IMR-90 (cell line): Measurements from ENCODE around the gene SAA1. TPM values are rescaled to one million over a fixed set of nuclear protein-coding genes. Genes with fewer than 3 reads are reported as not detected.

ENCODE experiments used
- ATAC-seq: fragments of 200-7000 bp; cut with Tn5 transposase; 2 replicates; pipeline ENCODE4 v1.9.1; 2020; ENCODE audit warnings: low read depth, mild to moderate bottlenecking, moderate library complexity
- BruUV-seq: library from RNA; stranded (reverse); fragments of 400-500 nt; replicated peaks from 2 replicates; lab custom pipeline; 2021; lab: Mats Ljungman, UMichigan
- CTCF ChIA-PET: fragments of 300-600 bp; formaldehyde crosslinking; extraction: SDS; loops from one replicate; lab custom pipeline; 2021; ENCODE audit warnings: antibody characterized with exemption; lab: Yijun Ruan, JAX
- POLR2A ChIA-PET: fragments of 300-600 bp; sonication (Branson Sonifier 250); formaldehyde crosslinking; loops from one replicate; lab custom pipeline; 2022; ENCODE audit warnings: antibody characterized with exemption; ENCODE audit not compliant: unreplicated experiment; lab: Charles Lee
- DNase-seq: peaks from one replicate; pipeline ENCODE4 v3.0.0; 2013
- H2AFZ ChIP-seq: replicated peaks from 2 replicates; pipeline ENCODE3; 2013; ENCODE audit warnings: low read length, mild to moderate bottlenecking; ENCODE audit not compliant: poor library complexity
- H2AK5ac ChIP-seq: 2 replicates; pipeline ENCODE4 v1.6.1; 2013; ENCODE audit warnings: low read depth, low read length, inconsistent platforms
- H2AK9ac ChIP-seq: replicated peaks from 2 replicates; pipeline ENCODE3; 2013; ENCODE audit warnings: mild to moderate bottlenecking, low read depth, low read length, moderate library complexity; ENCODE audit not compliant: poor library complexity
- H2BK120ac ChIP-seq: 2 replicates; pipeline ENCODE4 v1.6.1; 2013; ENCODE audit warnings: low read depth, low read length, inconsistent platforms
- H2BK15ac ChIP-seq: 3 replicates; pipeline ENCODE4 v1.6.1; 2013; ENCODE audit warnings: low read depth, low read length, inconsistent platforms
- H2BK20ac ChIP-seq: 2 replicates; pipeline ENCODE4 v1.6.1; 2013; ENCODE audit warnings: low read depth, mild to moderate bottlenecking, inconsistent platforms, low read length, moderate library complexity
- H2BK5ac ChIP-seq: 2 replicates; pipeline ENCODE4 v1.6.1; 2013; ENCODE audit warnings: mild to moderate bottlenecking, low read depth, low read length, inconsistent platforms; ENCODE audit not compliant: poor library complexity, severe bottlenecking
- H3K14ac ChIP-seq: replicated peaks from 2 replicates; pipeline ENCODE4 v1.6.1; 2013; ENCODE audit warnings: low read depth, low read length, inconsistent platforms
- H3K18ac ChIP-seq: 2 replicates; pipeline ENCODE4 v1.6.1; 2013; ENCODE audit warnings: low read depth, low read length, control low read depth
- H3K23ac ChIP-seq: 2 replicates; pipeline ENCODE4 v1.6.1; 2013; ENCODE audit warnings: low read depth, low read length, inconsistent platforms
- H3K27ac ChIP-seq: 2 replicates; pipeline ENCODE4 v1.5.1; 2013; ENCODE audit warnings: mild to moderate bottlenecking, control low read depth, low read length; ENCODE audit not compliant: insufficient read depth
- H3K27me3 ChIP-seq: 2 replicates; pipeline ENCODE4 v1.6.1; 2013; ENCODE audit warnings: low read length; ENCODE audit not compliant: control insufficient read depth, insufficient read depth
- H3K36me3 ChIP-seq: 2 replicates; pipeline ENCODE4 v1.6.1; 2013; ENCODE audit warnings: low read length, mixed read lengths; ENCODE audit not compliant: control insufficient read depth, insufficient read depth
- H3K4ac ChIP-seq: 2 replicates; pipeline ENCODE4 v1.6.1; 2013; ENCODE audit warnings: low read depth, low read length, inconsistent platforms
- H3K4me1 ChIP-seq: 2 replicates; pipeline ENCODE4 v1.6.1; 2013; ENCODE audit warnings: low read length, mixed read lengths; ENCODE audit not compliant: control insufficient read depth, insufficient read depth
- H3K4me2 ChIP-seq: 2 replicates; pipeline ENCODE4 v1.6.1; 2013; ENCODE audit warnings: low read depth, mild to moderate bottlenecking, control low read depth, low read length, moderate library complexity
- H3K4me3 ChIP-seq: 2 replicates; pipeline ENCODE4 v1.5.1; 2013; ENCODE audit warnings: low read depth, mild to moderate bottlenecking, control low read depth, low read length, moderate library complexity; ENCODE audit not compliant: insufficient read depth
- H3K56ac ChIP-seq: 2 replicates; pipeline ENCODE4 v1.6.1; 2013; ENCODE audit warnings: low read length, inconsistent platforms; ENCODE audit not compliant: insufficient read depth; ENCODE audit errors: extremely low read depth
- H3K79me1 ChIP-seq, 2 experiments: 2 replicates each; pipeline ENCODE4 v1.6.1; 2013; ENCODE audit warnings: low read length in 2 of 2, inconsistent platforms in 1 of 2, low read depth in 1 of 2
- H3K9ac ChIP-seq: 2 replicates; pipeline ENCODE4 v1.6.1; 2013; ENCODE audit warnings: low read depth, low read length, control low read depth
- H3K9me1 ChIP-seq: 2 replicates; pipeline ENCODE4 v1.6.1; 2013; ENCODE audit warnings: low read length, inconsistent platforms; ENCODE audit not compliant: insufficient read depth
- H3K9me3 ChIP-seq: 2 replicates; pipeline ENCODE4 v1.6.1; 2013; ENCODE audit warnings: low read length; ENCODE audit not compliant: control insufficient read depth, insufficient read depth
- H4K20me1 ChIP-seq: 2 replicates; pipeline ENCODE4 v1.6.1; 2013; ENCODE audit warnings: low read length, inconsistent platforms; ENCODE audit not compliant: insufficient read depth
- H4K5ac ChIP-seq: 2 replicates; pipeline ENCODE4 v1.6.1; 2013; ENCODE audit warnings: mild to moderate bottlenecking, low read depth, low read length, control low read depth
- H4K8ac ChIP-seq, 2 experiments: 2 replicates each; pipeline ENCODE4 v1.6.1; 2013; ENCODE audit warnings: low read depth in 2 of 2, low read length in 2 of 2, control low read depth in 1 of 2, inconsistent platforms in 1 of 2
- H4K91ac ChIP-seq: 2 replicates; pipeline ENCODE4 v1.6.1; 2013; ENCODE audit warnings: low read depth, low read length, inconsistent platforms; ENCODE audit not compliant: insufficient read depth
- BHLHE40 ChIP-seq: fragments of 150-350 bp; IDR thresholded peaks from 2 replicates; pipeline ENCODE4 v1.6.1; 2016; ENCODE audit warnings: mild to moderate bottlenecking, low read depth, low read length
- CEBPB ChIP-seq: IDR thresholded peaks from 2 replicates; pipeline ENCODE4 v1.6.1; 2012; ENCODE audit warnings: low read depth, low read length, improper control_type of control experiment
- CHD1 ChIP-seq: IDR thresholded peaks from 2 replicates; pipeline ENCODE4 v1.6.1; 2012; ENCODE audit warnings: low read depth, low read length, improper control_type of control experiment
- FOS ChIP-seq: fragments of 150-350 bp; IDR thresholded peaks from 2 replicates; pipeline ENCODE4 v1.6.1; 2016; ENCODE audit warnings: low read depth, low read length
- MAFK ChIP-seq: IDR thresholded peaks from 2 replicates; pipeline ENCODE4 v1.6.1; 2012; ENCODE audit warnings: low read depth, low read length, improper control_type of control experiment
- MAZ ChIP-seq: IDR thresholded peaks from 2 replicates; pipeline ENCODE4 v1.6.1; 2012; ENCODE audit warnings: low read depth, mild to moderate bottlenecking, low read length, improper control_type of control experiment, moderate library complexity, borderline replicate concordance
- MXI1 ChIP-seq: IDR thresholded peaks from 2 replicates; pipeline ENCODE4 v1.6.1; 2012; ENCODE audit warnings: low read depth, mild to moderate bottlenecking, low read length, moderate library complexity, borderline replicate concordance
- NFE2L2 ChIP-seq: fragments of 150-350 bp; IDR thresholded peaks from 2 replicates; pipeline ENCODE4 v1.6.1; 2016; ENCODE audit warnings: low read depth, mild to moderate bottlenecking, low read length
- POLR2A ChIP-seq: IDR thresholded peaks from 2 replicates; pipeline ENCODE4 v1.6.1; 2012; ENCODE audit warnings: mild to moderate bottlenecking, low read depth, low read length
- RAD21 ChIP-seq: IDR thresholded peaks from 2 replicates; pipeline ENCODE4 v1.6.1; 2012; ENCODE audit warnings: low read length, improper control_type of control experiment
- RCOR1 ChIP-seq: IDR thresholded peaks from 2 replicates; pipeline ENCODE4 v1.6.1; 2012; ENCODE audit warnings: mild to moderate bottlenecking, low read length, improper control_type of control experiment; ENCODE audit not compliant: insufficient replicate concordance
- RFX5 ChIP-seq: IDR thresholded peaks from 2 replicates; pipeline ENCODE4 v1.8.0; 2012; ENCODE audit warnings: low read depth, mild to moderate bottlenecking, low read length, moderate library complexity
- SMC3 ChIP-seq: fragments of 150-350 bp; IDR thresholded peaks from 2 replicates; pipeline ENCODE4 v1.6.1; 2016; ENCODE audit warnings: low read depth, mild to moderate bottlenecking, antibody characterized with exemption, low read length, moderate library complexity
- WGBS, 2 experiments: methylation state at CpG; one replicate each; pipeline versions ENCODE4 v1.1.5 to v1.1.7; 2013; ENCODE audit warnings: missing lambda C conversion rate in 2 of 2; ENCODE audit not compliant: insufficient read length in 1 of 2; ENCODE audit errors: extremely low coverage in 2 of 2; 5-methylcytosine and 5-hydroxymethylcytosine counted together
- dilution Hi-C: fragments of 300-500 bp; cut with HindIII; formaldehyde crosslinking; loops from one replicate; pipeline ENCODE4 v1.14.3; 2018; ENCODE audit warnings: low sequenced_read_pairs; ENCODE audit not compliant: unreplicated experiment
- in situ Hi-C: fragments of 300-500 bp; cut with MboI; formaldehyde crosslinking; loops from 3 replicates; pipeline ENCODE4 v1.14.3; 2019; ENCODE audit warnings: low sequenced_read_pairs, inconsistent platforms, mixed read lengths
- intact Hi-C: fragments of 100-400 bp; cut with micrococcal nuclease; formaldehyde crosslinking; loops from 2 replicates; pipeline ENCODE4 v1.10.0; 2022
- polyA plus RNA-seq, 3 experiments: library from polyadenylated mRNA; depleted of rRNA; stranded (reverse); fragments of >200 nt; gene quantifications; 2 replicates each; pipeline ENCODE4 v1.2.3, GENCODE V29; 2012; ENCODE audit warnings: low replicate concordance in 1 of 3
- total RNA-seq: library from RNA; depleted of rRNA; stranded (reverse); fragments of >200 nt; gene quantifications from 2 replicates; pipeline ENCODE4 v1.2.3, GENCODE V29; 2012
- TF ChIP-seq, protein P1 (sequence below): fragments of 150-350 bp; IDR thresholded peaks from 2 replicates; pipeline ENCODE4 v1.6.1; 2017; ENCODE audit warnings: mild to moderate bottlenecking, antibody characterized with exemption, low read length, low read depth
- TF ChIP-seq, protein P2 (sequence below): conservative IDR thresholded peaks from 2 replicates; pipeline ENCODE4 v1.5.1; 2012; ENCODE audit warnings: mild to moderate bottlenecking, low read depth, low read length, improper control_type of control experiment
- TF ChIP-seq, protein P3 (sequence below): fragments of 150-350 bp; IDR thresholded peaks from 2 replicates; pipeline ENCODE4 v1.6.1; 2016; ENCODE audit warnings: low read depth, mild to moderate bottlenecking, low read length, moderate library complexity, borderline replicate concordance

The SAA1 gene
- total and polyA plus RNA-seq, 2 of the 4 experiments (the other 2 are of a cell fraction) = not detected

DNA sequence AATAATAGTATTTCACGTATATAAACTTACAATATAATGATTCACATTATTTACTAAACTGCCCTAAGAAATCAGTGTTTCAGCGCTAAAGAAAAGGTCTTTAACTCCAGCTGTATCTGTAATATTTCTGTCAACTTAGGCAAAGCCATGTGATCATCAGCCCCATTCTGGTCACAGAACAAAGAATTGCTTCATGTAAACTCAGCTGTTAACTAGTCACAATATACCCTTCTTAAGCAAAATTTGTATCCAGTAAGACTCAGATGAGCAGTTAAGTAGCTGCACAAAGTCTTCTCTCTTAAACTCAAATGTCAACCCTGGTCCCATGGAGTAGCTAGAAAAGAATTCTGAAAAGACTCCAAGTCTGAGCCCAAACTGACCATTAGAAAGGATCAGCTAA lies 29.3 kb downstream of the SAA1 start:
- H3K9me1 ChIP-seq = peaks cover 3% of the 10 kb centered on the region; the same call in 1 of the 2 replicates
- H3K9me3 ChIP-seq = no peaks in the 10 kb centered on the region
- H4K20me1 ChIP-seq = no peaks in the 10 kb centered on the region
- in situ Hi-C loops (no loop called here), intact Hi-C loops (no loop called here), dilution Hi-C loops (no loop called here)
- no peak overlapping the region for H3K18ac ChIP-seq
- H4K91ac ChIP-seq = no peak overlapping the region
- H2BK5ac ChIP-seq = no peak overlapping the region
- H2BK20ac ChIP-seq = no peak overlapping the region
- no TSS peak for BruUV-seq
- H2AK5ac ChIP-seq = no peak overlapping the region
- POLR2A ChIA-PET = no interaction called here
- H3K56ac ChIP-seq = no peak overlapping the region
- no peak overlapping the region for H3K4me3 ChIP-seq
- peaks cover 20% of the 10 kb centered on the region for H3K36me3 ChIP-seq
- TF ChIP-seq, protein P1, sequence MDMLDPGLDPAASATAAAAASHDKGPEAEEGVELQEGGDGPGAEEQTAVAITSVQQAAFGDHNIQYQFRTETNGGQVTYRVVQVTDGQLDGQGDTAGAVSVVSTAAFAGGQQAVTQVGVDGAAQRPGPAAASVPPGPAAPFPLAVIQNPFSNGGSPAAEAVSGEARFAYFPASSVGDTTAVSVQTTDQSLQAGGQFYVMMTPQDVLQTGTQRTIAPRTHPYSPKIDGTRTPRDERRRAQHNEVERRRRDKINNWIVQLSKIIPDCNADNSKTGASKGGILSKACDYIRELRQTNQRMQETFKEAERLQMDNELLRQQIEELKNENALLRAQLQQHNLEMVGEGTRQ = no peak
- TF ChIP-seq, protein P2, sequence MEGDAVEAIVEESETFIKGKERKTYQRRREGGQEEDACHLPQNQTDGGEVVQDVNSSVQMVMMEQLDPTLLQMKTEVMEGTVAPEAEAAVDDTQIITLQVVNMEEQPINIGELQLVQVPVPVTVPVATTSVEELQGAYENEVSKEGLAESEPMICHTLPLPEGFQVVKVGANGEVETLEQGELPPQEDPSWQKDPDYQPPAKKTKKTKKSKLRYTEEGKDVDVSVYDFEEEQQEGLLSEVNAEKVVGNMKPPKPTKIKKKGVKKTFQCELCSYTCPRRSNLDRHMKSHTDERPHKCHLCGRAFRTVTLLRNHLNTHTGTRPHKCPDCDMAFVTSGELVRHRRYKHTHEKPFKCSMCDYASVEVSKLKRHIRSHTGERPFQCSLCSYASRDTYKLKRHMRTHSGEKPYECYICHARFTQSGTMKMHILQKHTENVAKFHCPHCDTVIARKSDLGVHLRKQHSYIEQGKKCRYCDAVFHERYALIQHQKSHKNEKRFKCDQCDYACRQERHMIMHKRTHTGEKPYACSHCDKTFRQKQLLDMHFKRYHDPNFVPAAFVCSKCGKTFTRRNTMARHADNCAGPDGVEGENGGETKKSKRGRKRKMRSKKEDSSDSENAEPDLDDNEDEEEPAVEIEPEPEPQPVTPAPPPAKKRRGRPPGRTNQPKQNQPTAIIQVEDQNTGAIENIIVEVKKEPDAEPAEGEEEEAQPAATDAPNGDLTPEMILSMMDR = no peak
- no peak for TF ChIP-seq CEBPB
- no peak for TF ChIP-seq BHLHE40
- TF ChIP-seq RFX5 = no peak
- no peak for TF ChIP-seq POLR2A
- no peak for TF ChIP-seq CHD1
- TF ChIP-seq RAD21 = no peak
- no peak for TF ChIP-seq MAFK
- no peak for TF ChIP-seq SMC3
- TF ChIP-seq MXI1 = no peak
- no peak for TF ChIP-seq FOS
- TF ChIP-seq NFE2L2 = no peak
- TF ChIP-seq, protein P3, sequence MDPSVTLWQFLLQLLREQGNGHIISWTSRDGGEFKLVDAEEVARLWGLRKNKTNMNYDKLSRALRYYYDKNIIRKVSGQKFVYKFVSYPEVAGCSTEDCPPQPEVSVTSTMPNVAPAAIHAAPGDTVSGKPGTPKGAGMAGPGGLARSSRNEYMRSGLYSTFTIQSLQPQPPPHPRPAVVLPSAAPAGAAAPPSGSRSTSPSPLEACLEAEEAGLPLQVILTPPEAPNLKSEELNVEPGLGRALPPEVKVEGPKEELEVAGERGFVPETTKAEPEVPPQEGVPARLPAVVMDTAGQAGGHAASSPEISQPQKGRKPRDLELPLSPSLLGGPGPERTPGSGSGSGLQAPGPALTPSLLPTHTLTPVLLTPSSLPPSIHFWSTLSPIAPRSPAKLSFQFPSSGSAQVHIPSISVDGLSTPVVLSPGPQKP = no peak
- no peak for TF ChIP-seq MAZ
- no peak for TF ChIP-seq RCOR1
- H3K9ac ChIP-seq = no peak overlapping the region
- H2AK9ac ChIP-seq = no peak overlapping the region
- no peaks in the 10 kb centered on the region for H3K79me1 ChIP-seq
- no peaks in the 10 kb centered on the region for H3K4me1 ChIP-seq
- H3K4me2 ChIP-seq = no peak overlapping the region
- no peak overlapping the region for H4K8ac ChIP-seq
- DNase-seq (no peak), ATAC-seq (no peak)
- H3K23ac ChIP-seq = no peak overlapping the region
- no peak overlapping the region for H2BK15ac ChIP-seq
- no peak overlapping the region for H3K4ac ChIP-seq
- H3K14ac ChIP-seq = no peak overlapping the region
- WGBS, 2 experiments = 100% methylated on average over 1 of the region's 2 CpGs; no CpG with 5 or more reads in 1 of the 2 experiments
- H3K27ac ChIP-seq = no peak overlapping the region
- H2BK120ac ChIP-seq = no peak overlapping the region
- no peak overlapping the region for H2AFZ ChIP-seq
- no peak overlapping the region for H4K5ac ChIP-seq
- H3K27me3 ChIP-seq = no peaks in the 10 kb centered on the region
- CTCF ChIA-PET = no interaction called here
